NCI-H69 (cell line): ENCODE results near the gene SULT1C2.
"Not testable (repeated sequence)": the region's sequence is repeated elsewhere in the genome, so short reads cannot be mapped to it uniquely, and the experiment has no call there.

Source experiments
- DNase-seq: peaks from one replicate; lab custom pipeline; 2025; lab: John Stamatoyannopoulos, UW

The SULT1C2 gene

DNA sequence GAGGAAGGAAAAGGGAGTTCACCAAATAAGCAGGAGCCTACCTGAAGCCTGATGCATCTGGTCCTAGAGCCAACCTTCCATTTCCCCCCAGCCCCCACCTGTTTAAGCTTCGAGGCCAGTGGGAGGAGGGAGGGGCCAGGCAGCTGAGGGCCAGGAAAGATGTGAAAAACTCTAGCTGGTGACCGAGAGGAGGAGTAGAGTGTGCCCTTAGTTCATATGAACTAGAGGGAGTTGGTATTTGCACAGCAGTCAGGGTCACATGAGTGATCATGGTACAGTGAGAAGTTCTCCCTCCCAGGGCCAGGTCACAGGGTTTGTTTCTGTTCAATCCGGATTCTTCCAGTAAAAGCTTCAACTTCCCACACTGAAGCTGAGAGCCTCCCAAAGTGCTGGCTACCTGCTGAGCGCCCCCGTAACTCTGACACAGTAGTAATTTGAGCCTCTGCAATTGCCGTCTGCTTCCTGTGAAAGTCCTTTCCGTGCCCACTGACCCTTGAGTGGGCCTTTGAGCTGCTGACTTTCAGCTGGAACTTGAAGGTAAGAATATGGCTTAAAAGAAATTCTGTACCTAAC, at the start of gene SULT1C2:
SULT1C2 (plus strand) TSS at position 362 of the 573 bp plus-strand sequence. CDS start 4,773 bp downstream, outside the sequence.
- peak; percentile 49 for DNase-seq

GRCh38 chr2:108239786-108240185, 48.9 kb upstream of the SULT1C2 start, which contains the start of gene SULT1C3:
Gene SULT1C3 (plus strand): TSS chr2:108239968. CDS start chr2:108247195, 7,227 bp downstream.
- DNase-seq: no peak

- no peak for DNase-seq
These were observed 47.7 kb upstream of the SULT1C2 start for GRCh38 chr2:108240966-108241365.

GRCh38 chr2:108243566-108243965, 45.1 kb upstream of the SULT1C2 start:
- DNase-seq: no peak

GRCh38 chr2:108244667-108245414, 43.9 kb upstream of the SULT1C2 start:
- DNase-seq: no peak

- no peak for DNase-seq
These were observed 35.6 kb upstream of the SULT1C2 start for GRCh38 chr2:108253106-108253505.

DNA sequence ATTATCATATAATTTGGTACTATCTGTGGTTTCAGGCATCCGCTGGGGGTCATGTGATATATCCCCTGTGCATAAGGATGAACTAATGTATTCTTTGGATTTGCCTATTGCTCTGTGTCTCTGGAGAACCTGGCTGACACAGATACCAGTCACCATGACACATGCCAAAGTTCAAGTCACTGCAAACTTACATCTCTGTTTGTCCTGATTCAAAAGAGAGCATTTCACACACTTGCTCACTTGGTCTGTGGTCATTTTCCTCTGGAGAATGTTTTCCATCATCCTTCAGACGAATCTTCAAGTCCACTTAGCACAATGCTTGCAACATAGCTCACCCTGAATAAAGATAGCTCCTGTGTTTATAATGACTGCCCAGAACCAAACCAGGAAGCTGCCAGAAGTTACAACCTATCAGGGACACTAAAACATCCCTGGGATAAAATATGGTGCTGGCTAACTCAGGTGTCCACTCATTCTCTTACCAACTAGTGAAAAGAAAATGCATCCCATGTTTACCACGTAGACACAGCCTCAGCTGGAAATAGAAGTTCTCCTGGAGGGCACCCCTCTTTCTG, 30.9 kb upstream of the SULT1C2 start:
- DNase-seq: no peak

GRCh38 chr2:108260773-108261172, 27.9 kb upstream of the SULT1C2 start:
- DNase-seq: no peak

DNA sequence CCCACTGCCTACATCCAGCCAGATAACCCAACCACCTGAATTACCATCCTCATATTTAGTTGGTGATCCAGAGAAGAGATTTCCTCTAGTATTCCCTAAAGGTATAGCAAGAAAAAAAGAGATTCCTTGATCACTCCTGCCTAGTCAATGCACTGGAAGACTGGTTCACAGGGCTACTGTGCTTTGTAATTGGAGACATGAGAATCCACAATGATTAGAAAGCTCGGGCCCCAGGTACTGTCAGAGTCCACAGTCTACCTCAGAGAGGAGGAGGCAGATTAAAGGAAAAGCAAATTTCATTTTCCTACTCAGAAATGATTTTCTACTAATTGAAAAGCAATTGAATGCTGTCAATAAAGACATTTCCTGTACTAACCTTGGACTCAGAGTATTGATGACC, 26.7 kb upstream of the SULT1C2 start:
- no peak for DNase-seq

- no peak for DNase-seq
These were observed 25.3 kb upstream of the SULT1C2 start for GRCh38 chr2:108263401-108263800.

DNA sequence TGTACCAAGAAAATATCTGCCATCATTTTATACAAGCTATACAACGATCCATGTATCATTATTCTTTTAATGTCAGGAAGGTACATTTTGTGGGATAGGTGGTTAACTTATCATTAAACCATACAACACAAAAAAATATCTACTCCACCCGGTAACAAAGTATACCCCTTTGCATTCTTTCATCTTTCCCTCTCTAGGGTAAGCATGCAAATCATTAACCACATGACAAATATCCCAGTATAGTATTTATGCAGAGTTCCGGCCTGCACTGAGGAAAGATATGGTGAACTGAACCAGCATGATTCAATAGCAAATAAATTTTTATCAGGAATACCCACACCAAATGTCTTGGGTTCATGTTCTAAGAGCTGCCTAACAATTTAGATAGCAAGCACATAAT, 22.5 kb upstream of the SULT1C2 start:
- DNase-seq: no peak

DNA sequence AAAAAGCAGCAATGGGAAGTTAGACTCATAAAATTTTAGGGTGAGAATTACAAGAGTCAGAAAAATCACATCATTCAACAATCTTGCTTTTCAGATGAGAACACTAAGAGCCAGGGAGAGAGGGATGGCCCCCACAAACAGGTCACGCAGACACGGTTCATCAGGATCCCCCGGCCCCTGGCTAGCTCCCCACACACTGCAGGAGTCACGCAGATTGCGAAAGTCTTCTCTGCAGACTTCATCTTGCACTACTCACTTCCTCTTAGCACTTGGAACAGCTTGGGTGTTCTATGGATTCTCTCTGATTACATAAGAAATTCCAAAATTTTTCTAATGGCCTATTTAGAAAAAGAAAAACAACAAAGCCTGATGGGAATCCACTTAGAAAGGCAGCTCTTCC, 21.6 kb upstream of the SULT1C2 start:
- no peak for DNase-seq

DNA sequence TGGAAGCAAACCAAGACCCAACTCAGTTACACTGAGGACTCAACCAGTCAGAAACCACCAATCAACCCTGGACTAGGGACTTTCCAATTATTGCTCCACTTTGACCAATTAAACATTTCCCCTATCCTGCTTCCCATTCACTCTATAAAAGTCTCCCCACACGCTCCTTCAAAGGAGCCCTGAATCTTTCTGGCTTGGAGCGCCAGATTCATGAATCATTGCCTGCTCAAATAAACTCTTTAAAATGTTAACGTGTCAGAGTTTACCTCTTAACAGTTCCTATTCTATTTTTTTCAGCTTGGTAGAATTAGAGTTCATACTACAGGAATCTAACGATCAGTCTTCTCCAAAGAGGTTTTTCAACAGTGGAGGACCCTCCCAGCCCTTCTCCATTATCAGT, 20.7 kb upstream of the SULT1C2 start:
- DNase-seq: no peak

GRCh38 chr2:108270346-108270745, 18.3 kb upstream of the SULT1C2 start:
- no peak for DNase-seq

DNA sequence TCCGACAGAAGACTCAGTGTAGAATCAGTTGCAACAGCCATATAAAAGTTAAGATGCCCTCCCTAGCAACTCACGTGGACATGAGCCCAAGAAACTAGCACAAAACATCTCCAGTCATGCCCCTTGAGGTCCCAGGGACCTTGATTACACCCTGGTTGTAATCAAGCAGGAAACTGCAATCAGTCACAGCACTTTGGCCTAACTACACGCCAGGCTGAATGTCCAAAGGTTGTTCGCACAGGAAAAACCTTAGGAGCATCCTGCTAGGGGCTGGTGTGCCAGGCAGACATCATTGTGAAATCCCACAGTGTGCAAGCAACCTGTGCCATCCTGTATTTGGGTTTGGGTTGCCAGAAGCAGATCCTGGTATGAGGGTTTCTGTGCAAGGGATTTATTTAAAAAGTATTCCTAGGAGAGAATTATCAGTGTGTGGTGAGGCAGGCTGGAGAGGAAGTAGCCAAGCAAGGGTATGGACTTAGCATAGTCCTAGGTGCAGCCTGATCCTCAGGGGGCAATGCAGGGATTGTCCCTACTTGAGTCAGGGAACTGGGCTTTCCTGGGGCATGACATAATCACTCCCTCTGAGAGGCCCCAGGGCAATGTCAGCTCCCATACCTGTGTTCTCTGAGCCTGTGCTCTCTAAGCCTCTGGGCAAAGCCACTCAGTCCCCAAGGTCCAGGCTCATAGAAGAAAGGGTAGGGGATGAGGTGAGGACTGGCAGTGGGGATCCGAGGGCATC, 17.8 kb upstream of the SULT1C2 start:
- DNase-seq: no peak

DNA sequence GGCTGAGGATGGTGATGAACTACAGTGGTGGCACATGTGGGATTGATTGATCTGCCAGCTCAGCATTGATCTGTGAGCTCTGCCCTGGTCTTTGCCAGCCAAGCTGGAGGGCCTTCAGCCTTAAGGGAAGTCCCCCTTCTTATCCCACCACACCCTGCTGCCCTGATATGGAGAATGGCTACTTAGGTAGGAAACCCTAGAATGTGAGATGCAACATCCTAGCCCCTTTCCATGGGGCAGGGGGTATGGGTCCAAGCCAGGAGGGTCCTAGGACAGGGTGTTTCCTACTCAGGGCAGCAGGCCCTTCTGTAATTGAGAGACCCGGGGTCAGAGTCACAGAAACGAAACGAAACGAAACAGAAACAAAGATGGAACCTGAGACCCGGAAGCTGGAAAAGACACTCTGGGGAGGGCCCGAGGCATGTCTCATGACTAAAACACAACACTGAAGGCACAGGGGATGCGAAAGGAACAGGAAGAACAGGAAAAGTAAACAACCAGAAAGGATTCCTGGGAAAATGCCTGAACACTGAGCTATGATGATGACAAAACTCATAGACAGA, 16.9 kb upstream of the SULT1C2 start:
- DNase-seq: no peak

DNA sequence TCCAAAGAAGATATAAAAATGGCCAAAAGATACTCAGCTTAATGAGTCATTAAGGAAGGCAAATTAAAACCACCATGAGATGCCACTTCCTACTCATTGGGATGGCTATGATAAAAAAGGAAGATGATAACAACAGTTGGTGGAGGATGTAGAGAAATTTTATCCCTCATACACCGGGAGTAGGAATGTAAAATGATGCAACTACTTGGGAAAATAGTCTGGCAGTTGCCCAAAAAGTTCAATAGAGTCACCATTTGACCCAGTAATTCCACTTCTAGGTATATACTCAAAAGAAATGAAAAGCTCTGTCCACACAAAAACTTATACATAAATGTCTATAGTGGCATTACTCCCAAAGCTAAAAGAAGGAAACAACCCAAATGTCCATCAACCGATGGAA, 10.1 kb upstream of the SULT1C2 start:
- DNase-seq: no peak

DNA sequence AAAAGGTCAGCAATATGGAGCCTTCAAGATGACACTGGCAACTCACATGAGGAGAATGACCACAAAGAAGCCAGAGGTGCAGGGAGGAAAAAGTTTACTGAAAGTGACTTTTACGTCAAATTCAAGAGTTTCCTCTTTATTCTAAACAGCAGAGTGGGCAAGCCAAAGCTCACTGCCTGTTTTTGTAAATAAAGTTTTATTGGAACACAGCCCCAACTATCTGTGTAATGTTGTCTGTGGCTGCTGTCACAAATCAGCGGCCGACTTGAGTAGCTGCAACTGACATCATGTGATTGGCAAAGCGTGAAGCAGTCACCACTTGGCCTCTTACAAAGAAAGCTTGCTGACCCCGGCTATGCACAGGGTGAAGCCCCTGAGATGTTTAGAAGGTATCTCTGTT, 9.2 kb upstream of the SULT1C2 start:
- DNase-seq: no peak

DNA sequence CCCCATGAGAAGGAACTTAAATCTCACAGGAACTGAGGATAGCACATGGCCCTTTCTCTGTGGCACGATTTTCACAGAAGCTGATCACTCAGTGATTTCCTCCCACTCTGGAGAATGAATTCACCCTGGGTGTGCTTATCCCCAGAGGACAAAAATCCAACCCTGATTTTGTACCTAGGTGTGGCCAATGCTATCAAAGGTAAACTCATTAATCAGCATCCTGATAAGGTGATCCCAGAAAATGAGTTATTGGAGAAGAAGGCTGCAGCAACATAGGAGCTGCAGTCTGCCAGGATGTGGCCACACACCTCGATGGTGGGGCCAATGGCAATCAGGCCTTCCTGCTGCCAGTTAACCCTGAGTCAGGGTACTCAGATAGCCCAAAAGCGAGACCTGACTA, 8.2 kb upstream of the SULT1C2 start:
- DNase-seq: no peak

DNA sequence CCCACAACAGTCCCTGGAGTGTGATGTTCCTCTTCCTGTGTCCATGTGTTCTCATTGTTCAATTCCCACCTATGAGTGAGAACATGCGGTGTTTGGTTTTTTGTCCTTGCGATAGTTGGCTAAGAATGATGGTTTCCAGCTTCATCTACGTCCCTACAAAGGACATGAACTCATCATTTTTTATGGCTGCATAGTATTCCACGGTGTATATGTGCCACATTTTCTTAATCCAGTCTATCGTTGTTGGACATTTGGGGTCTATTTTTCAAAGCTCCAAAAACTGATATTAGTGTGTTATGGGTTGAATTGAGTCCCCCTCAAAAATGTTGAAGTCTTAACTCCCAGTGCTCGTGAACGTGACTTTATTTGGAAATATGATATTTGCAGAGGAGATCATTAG, 4.1 kb upstream of the SULT1C2 start:
- DNase-seq: not testable (repeated sequence)

- no peak for DNase-seq
These were observed 3.1 kb upstream of the SULT1C2 start for GRCh38 chr2:108285616-108286015.

DNA sequence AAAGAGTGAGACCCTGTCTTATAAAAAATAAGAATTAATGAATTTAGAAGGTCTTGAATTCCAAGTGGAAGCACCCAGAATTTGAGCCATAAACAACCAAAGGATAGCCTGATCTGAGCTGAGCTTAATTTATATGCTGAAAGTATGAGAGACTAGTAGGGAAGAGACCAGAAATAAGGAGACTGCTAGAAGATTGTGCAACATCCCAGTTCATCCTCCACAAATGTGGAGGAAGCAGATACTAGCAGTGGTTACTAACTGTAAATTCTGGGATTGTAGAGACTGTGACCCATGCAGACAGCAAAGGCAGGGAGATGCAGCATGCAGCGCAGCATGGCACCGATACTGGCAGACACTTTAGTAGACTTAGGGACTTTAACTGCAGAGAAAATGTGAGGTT, 1.5 kb upstream of the SULT1C2 start:
- DNase-seq: no peak
